ENCODE results near the gene NR6A1.

NR6A1 gene

GRCh38 chr9:124688238-124688904, 82.7 kb downstream of the NR6A1 start:
- no peak for TF ChIP-seq CTCF (IDR thresholded peaks at IDR 0.05; ENCODE audit: low read depth, low read length)
- H3K4me3 ChIP-seq (ENCODE audit: low read depth, low read length) = no peak overlapping the region

GRCh38 chr9:124686918-124687317, 84.2 kb downstream of the NR6A1 start:
- no peak for TF ChIP-seq CTCF (IDR thresholded peaks at IDR 0.05; ENCODE audit: low read depth, low read length)
- no peak overlapping the region for H3K4me3 ChIP-seq (ENCODE audit: low read depth, low read length)

DNA sequence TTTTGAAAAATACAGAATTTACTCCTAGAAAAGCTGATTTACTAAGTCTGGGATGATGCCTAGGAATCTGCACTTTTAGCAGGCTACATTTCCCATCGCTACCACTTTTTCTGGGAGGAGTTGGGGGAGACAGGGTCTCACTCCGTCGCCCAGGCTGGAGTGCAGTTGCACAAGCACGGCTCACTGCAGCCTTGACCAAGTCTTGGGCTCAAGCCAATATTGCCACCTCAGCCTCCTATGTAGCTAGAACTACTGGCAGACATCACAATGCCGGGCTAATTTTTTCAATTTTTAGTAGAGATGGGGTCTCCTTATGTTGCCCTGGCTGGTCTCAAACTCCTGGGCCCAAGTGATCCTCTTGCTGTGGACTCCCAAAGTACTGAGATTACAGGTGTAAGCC, 85.9 kb downstream of the NR6A1 start:
- H3K4me3 ChIP-seq (ENCODE audit: low read depth, low read length) = no peak overlapping the region
- no peak for TF ChIP-seq CTCF (IDR thresholded peaks at IDR 0.05; ENCODE audit: low read depth, low read length)

DNA sequence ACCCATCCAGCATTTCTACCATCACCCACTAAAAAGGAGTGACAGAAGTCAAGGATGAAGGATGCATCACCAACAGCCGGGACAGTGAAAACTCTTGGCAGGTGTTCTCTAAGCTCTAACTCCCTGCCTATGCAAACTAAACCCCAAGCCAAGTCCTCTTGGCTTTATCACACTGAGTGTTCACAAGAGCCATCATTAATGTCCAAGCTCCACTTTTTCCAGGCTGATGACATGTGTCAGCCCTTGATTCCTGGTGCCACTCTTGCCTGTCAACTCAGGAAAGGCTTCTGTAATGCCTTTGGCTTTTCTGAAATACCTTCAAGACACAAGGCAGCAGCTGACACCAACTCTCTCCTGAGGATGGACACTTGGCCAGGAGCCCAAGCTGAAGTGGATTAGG, 86.9 kb downstream of the NR6A1 start:
- TF ChIP-seq CTCF (IDR thresholded peaks at IDR 0.05; ENCODE audit: low read depth, low read length) = no peak
- no peak overlapping the region for H3K4me3 ChIP-seq (ENCODE audit: low read depth, low read length)

DNA sequence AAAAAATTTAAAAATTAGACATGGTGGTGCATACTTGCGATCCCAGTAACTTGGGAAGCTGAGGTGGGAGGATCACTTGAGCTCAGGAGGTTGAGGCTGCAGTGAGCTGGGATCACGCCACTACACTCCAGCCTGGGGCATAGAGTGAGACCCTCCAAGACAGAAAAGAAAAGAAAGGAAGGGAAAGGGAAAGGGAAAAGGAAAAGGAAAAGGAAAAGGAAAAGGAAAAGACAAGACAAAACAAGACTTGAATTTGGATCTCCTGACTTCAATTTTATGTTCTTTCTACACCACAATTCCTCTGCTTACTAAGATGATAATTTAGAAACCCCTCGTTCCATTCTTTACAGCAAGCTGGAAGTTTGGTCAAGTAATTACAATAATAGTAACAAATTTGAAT, 88.1 kb downstream of the NR6A1 start:
- H3K4me3 ChIP-seq (ENCODE audit: low read depth, low read length) = no peak overlapping the region
- no peak for TF ChIP-seq CTCF (IDR thresholded peaks at IDR 0.05; ENCODE audit: low read depth, low read length)

- TF ChIP-seq CTCF (IDR thresholded peaks at IDR 0.05; ENCODE audit: low read depth, low read length) = no peak
- H3K4me3 ChIP-seq (ENCODE audit: low read depth, low read length) = no peak overlapping the region
Observed at GRCh38 chr9:124680714-124681390, 90.3 kb downstream of the NR6A1 start.

GRCh38 chr9:124680049-124680448, 91.1 kb downstream of the NR6A1 start:
- TF ChIP-seq CTCF (IDR thresholded peaks at IDR 0.05; ENCODE audit: low read depth, low read length) = no peak
- no peak overlapping the region for H3K4me3 ChIP-seq (ENCODE audit: low read depth, low read length)
